ENCODE measurements around the gene SND1. TPM values are rescaled to one million over a fixed set of nuclear protein-coding genes. Genes with fewer than 3 reads are reported as not detected.

The SND1 gene
- total and polyA plus RNA-seq, 2 donors (not counting 1 experiment from before 2014, with no cell fraction given), result 137 to 174 TPM

- no peak overlapping the region for H2AFZ ChIP-seq (ENCODE audit: low read length)
- H3K9ac ChIP-seq (ENCODE audit: insufficient read depth, low read length), result peak overlapping the region; percentile 62
- no peaks in the 10 kb centered on the region for H3K4me1 ChIP-seq (ENCODE audit: control insufficient read depth, extremely low read depth, insufficient read depth, low read length)
- DNase-seq (ENCODE audit: low read depth in 2 of 2), result peak in 1 of 2 donors; percentile 26
- peak overlapping the region; percentile 5 for H3K27ac ChIP-seq (ENCODE audit: insufficient read depth, low read length)
- no peaks in the 10 kb centered on the region for H3K79me2 ChIP-seq (ENCODE audit: control insufficient read depth, insufficient read depth, low read length)
- H3K27me3 ChIP-seq (ENCODE audit: control insufficient read depth, insufficient read depth, low read length), result no peaks in the 10 kb centered on the region
- peaks cover 2% of the 10 kb centered on the region for H3K36me3 ChIP-seq (ENCODE audit: control insufficient read depth, insufficient read depth, low read length)
- peak overlapping the region; percentile 28 to 50 (median 38) for H3K4me3 ChIP-seq (replicated peaks in 1 of 4; ENCODE audit: control extremely low read depth in 1 of 4, insufficient read depth in 1 of 4, low read depth in 3 of 4, low read length in 4 of 4)
- no peaks in the 10 kb centered on the region for H4K20me1 ChIP-seq (ENCODE audit: control insufficient read depth, extremely low read depth, insufficient read depth, low read length)
- H3K9me3 ChIP-seq (ENCODE audit: control insufficient read depth, insufficient read depth, low read depth, low read length), result no peaks in the 10 kb centered on the region
- TF ChIP-seq CTCF (conservative IDR thresholded peaks at IDR 0.05 in 1 of 2, IDR thresholded peaks at IDR 0.05 in 1 of 2; ENCODE audit: low read depth in 1 of 2, low read length in 2 of 2), result no peak
- TF ChIP-seq EZH2 (IDR thresholded peaks at IDR 0.05; ENCODE audit: low read length, missing control alignments), result no peak
- peak overlapping the region; percentile 76 for H3K4me2 ChIP-seq (ENCODE audit: extremely low read depth, insufficient read depth, low read length)
These were observed 380.7 kb downstream of the SND1 start for GRCh38 chr7:128032605-128033235.

DNA sequence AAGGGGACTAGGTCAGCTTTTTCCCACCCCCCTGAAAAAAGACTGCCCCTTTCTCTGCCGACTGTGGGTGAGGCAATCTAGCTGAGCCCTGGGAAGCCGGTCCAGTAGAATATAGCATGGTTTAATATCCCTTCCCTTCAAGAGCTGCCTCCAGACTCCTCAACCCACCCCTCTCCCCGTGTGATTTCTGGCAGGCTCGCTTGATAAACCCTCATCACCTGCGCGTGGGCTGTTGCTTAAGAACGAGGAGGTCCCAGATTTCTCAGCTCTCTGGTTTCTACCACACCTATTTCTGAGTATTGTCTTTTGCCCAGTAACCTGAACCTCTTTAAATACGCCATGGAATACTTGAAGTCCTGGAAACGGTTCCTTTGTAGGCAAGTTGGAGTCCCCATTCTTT lies 381.3 kb downstream of the SND1 start:
- Histone ChIP-seq H2AFZ (ENCODE audit: low read length) (no peak overlapping the region), H3K27me3 (ENCODE audit: control insufficient read depth, insufficient read depth, low read length) (no peaks in the 10 kb centered on the region), H3K4me1 (ENCODE audit: control insufficient read depth, extremely low read depth, insufficient read depth, low read length) (no peaks in the 10 kb centered on the region), H3K9me3 (ENCODE audit: control insufficient read depth, insufficient read depth, low read depth, low read length) (no peaks in the 10 kb centered on the region), H3K4me3 (replicated peaks in 1 of 4; ENCODE audit: control extremely low read depth in 1 of 4, insufficient read depth in 1 of 4, low read depth in 3 of 4, low read length in 4 of 4) (no peak overlapping the region), H3K4me2 (ENCODE audit: extremely low read depth, insufficient read depth, low read length) (no peak overlapping the region), H3K36me3 (ENCODE audit: control insufficient read depth, insufficient read depth, low read length) (peaks cover 2% of the 10 kb centered on the region), H3K79me2 (ENCODE audit: control insufficient read depth, insufficient read depth, low read length) (no peaks in the 10 kb centered on the region), H4K20me1 (ENCODE audit: control insufficient read depth, extremely low read depth, insufficient read depth, low read length) (no peaks in the 10 kb centered on the region), H3K9ac (ENCODE audit: insufficient read depth, low read length) (no peak overlapping the region), H3K27ac (ENCODE audit: insufficient read depth, low read length) (no peak overlapping the region)
- TF ChIP-seq CTCF (conservative IDR thresholded peaks at IDR 0.05 in 1 of 2, IDR thresholded peaks at IDR 0.05 in 1 of 2; ENCODE audit: low read depth in 1 of 2, low read length in 2 of 2) (no peak), EZH2 (IDR thresholded peaks at IDR 0.05; ENCODE audit: low read length, missing control alignments) (no peak)
- DNase-seq (ENCODE audit: low read depth in 2 of 2), result no peak

DNA sequence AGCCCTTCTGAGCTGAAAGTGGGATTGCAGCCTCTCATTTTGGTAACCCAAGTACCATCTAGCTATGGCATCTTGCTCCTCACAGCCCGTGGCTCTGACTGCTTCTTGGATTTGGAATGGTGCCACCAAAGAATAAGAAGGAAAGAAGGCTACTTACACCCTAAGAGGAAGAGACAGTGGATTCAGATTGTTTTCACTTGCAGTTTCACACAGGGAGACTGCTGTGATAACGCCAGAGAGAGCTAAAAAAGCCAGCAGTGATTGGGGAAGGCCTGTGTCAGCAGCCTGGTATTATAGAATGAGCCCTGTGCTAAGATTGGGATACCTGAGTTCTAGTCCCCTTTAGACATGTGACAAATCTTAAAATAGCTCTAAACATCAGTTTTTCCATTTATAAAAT lies 382.8 kb downstream of the SND1 start:
- no peak overlapping the region for H3K27ac ChIP-seq (ENCODE audit: insufficient read depth, low read length)
- H3K4me3 ChIP-seq (replicated peaks in 1 of 4; ENCODE audit: control extremely low read depth in 1 of 4, insufficient read depth in 1 of 4, low read depth in 3 of 4, low read length in 4 of 4), result no peak overlapping the region
- no peak overlapping the region for H3K4me2 ChIP-seq (ENCODE audit: extremely low read depth, insufficient read depth, low read length)
- H2AFZ ChIP-seq (ENCODE audit: low read length), result no peak overlapping the region
- no peaks in the 10 kb centered on the region for H3K36me3 ChIP-seq (ENCODE audit: control insufficient read depth, insufficient read depth, low read length)
- H3K4me1 ChIP-seq (ENCODE audit: control insufficient read depth, extremely low read depth, insufficient read depth, low read length), result no peaks in the 10 kb centered on the region
- no peaks in the 10 kb centered on the region for H3K79me2 ChIP-seq (ENCODE audit: control insufficient read depth, insufficient read depth, low read length)
- TF ChIP-seq CTCF (conservative IDR thresholded peaks at IDR 0.05 in 1 of 2, IDR thresholded peaks at IDR 0.05 in 1 of 2; ENCODE audit: low read depth in 1 of 2, low read length in 2 of 2), result no peak
- DNase-seq (ENCODE audit: low read depth in 2 of 2), result no peak
- no peaks in the 10 kb centered on the region for H4K20me1 ChIP-seq (ENCODE audit: control insufficient read depth, extremely low read depth, insufficient read depth, low read length)
- H3K27me3 ChIP-seq (ENCODE audit: control insufficient read depth, insufficient read depth, low read length), result no peaks in the 10 kb centered on the region
- H3K9me3 ChIP-seq (ENCODE audit: control insufficient read depth, insufficient read depth, low read depth, low read length), result no peaks in the 10 kb centered on the region
- no peak overlapping the region for H3K9ac ChIP-seq (ENCODE audit: insufficient read depth, low read length)
